ENCODE results near the gene JAKMIP1.

JAKMIP1 gene

GRCh38 chr4:6105311-6105911 lies 94.9 kb downstream of the JAKMIP1 start:
- DNase-seq (ENCODE audit: extremely low read depth in 1 of 2, low read depth in 1 of 2): no peak

- DNase-seq (ENCODE audit: extremely low read depth in 1 of 2, low read depth in 1 of 2): no peak
Measured at GRCh38 chr4:6104541-6105130, 95.7 kb downstream of the JAKMIP1 start.

- no peak for DNase-seq (ENCODE audit: extremely low read depth in 1 of 2, low read depth in 1 of 2)
Measured at GRCh38 chr4:6097581-6097980, 102.8 kb downstream of the JAKMIP1 start.

GRCh38 chr4:6095897-6096296 lies 104.5 kb downstream of the JAKMIP1 start:
- no peak for DNase-seq (ENCODE audit: extremely low read depth in 1 of 2, low read depth in 1 of 2)

- no peak for DNase-seq (ENCODE audit: extremely low read depth in 1 of 2, low read depth in 1 of 2)
Measured at GRCh38 chr4:6095023-6095752, 105.2 kb downstream of the JAKMIP1 start.

GRCh38 chr4:6093671-6094070 lies 106.7 kb downstream of the JAKMIP1 start:
- DNase-seq (ENCODE audit: extremely low read depth in 1 of 2, low read depth in 1 of 2): no peak

- DNase-seq (ENCODE audit: extremely low read depth in 1 of 2, low read depth in 1 of 2): no peak
Measured at GRCh38 chr4:6092971-6093370, 107.4 kb downstream of the JAKMIP1 start.

- DNase-seq (ENCODE audit: extremely low read depth in 1 of 2, low read depth in 1 of 2): no peak
Measured at GRCh38 chr4:6092131-6092530, 108.2 kb downstream of the JAKMIP1 start.

- no peak for DNase-seq (ENCODE audit: extremely low read depth in 1 of 2, low read depth in 1 of 2)
Measured at GRCh38 chr4:6090931-6091330, 109.4 kb downstream of the JAKMIP1 start.

- DNase-seq (ENCODE audit: extremely low read depth in 1 of 2, low read depth in 1 of 2): no peak
Measured at GRCh38 chr4:6088950-6089349, 111.4 kb downstream of the JAKMIP1 start.

GRCh38 chr4:6087669-6088341 lies 112.5 kb downstream of the JAKMIP1 start:
- DNase-seq (ENCODE audit: extremely low read depth in 1 of 2, low read depth in 1 of 2): no peak

- no peak for DNase-seq (ENCODE audit: extremely low read depth in 1 of 2, low read depth in 1 of 2)
Measured at GRCh38 chr4:6086846-6087245, 113.5 kb downstream of the JAKMIP1 start.

GRCh38 chr4:6085691-6086628 lies 114.4 kb downstream of the JAKMIP1 start:
- no peak for DNase-seq (ENCODE audit: extremely low read depth in 1 of 2, low read depth in 1 of 2)

- no peak for DNase-seq (ENCODE audit: extremely low read depth in 1 of 2, low read depth in 1 of 2)
Measured at GRCh38 chr4:6085028-6085690, 115.2 kb downstream of the JAKMIP1 start.

GRCh38 chr4:6079965-6080364 lies 120.4 kb downstream of the JAKMIP1 start:
- no peak for DNase-seq (ENCODE audit: extremely low read depth in 1 of 2, low read depth in 1 of 2)

- no peak for DNase-seq (ENCODE audit: extremely low read depth in 1 of 2, low read depth in 1 of 2)
Measured at GRCh38 chr4:6078560-6078959, 121.8 kb downstream of the JAKMIP1 start.

GRCh38 chr4:6076391-6076790 lies 124.0 kb downstream of the JAKMIP1 start:
- DNase-seq (ENCODE audit: extremely low read depth in 1 of 2, low read depth in 1 of 2): no peak

- DNase-seq (ENCODE audit: extremely low read depth in 1 of 2, low read depth in 1 of 2): no peak
Measured at GRCh38 chr4:6074758-6075157, 125.6 kb downstream of the JAKMIP1 start.

GRCh38 chr4:6071959-6072720 lies 128.2 kb downstream of the JAKMIP1 start:
- no peak for DNase-seq (ENCODE audit: extremely low read depth in 1 of 2, low read depth in 1 of 2)
